Stimulated activated CD4-positive, alpha-beta T cell treated with anti-CD3 and anti-CD28 coated beads, Interleukin-15, amount 100 ng/mL, for 48 hours (primary cell): ENCODE results near the gene SEZ6L2.
"Not testable (repeated sequence)": the region's sequence is repeated elsewhere in the genome, so short reads cannot be mapped to it uniquely, and the experiment has no call there.

Experiments
- DNase-seq, 2 donors: peaks; one replicate each; pipeline ENCODE4 v3.0.0-alpha.2; 2020; ENCODE audit warnings: low read depth in 2 of 2

SEZ6L2 gene

DNA sequence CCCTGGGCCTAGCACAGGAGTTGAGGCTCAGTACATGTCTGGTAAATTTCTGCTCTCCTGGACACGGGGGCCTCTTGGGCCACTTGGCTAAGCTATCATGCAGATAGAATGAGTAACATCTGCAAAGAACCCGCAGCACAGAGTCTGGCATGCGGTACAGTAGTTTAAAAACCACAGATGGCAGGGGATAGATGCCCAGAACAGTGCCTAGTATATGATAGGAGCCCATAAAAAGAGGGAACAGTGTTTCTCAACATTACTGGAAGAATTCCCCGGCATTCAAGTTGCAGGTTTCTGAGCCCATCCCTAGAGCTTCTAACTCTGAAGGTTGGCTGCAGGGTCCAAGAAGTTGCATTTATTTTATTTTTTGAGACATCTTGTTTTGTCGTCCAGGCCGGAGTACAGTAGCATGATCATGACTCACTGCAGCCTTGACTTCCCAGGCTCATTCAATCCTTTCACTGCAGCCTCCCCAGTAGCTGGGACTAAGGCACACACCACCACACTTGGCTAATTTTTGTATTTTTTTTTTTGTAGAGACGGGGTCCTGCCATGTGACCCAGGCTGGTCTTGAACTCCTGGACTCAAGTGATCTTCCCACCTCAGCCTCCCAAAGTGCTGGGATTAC is 42.1 kb downstream of the SEZ6L2 start:
- no peak for DNase-seq

DNA sequence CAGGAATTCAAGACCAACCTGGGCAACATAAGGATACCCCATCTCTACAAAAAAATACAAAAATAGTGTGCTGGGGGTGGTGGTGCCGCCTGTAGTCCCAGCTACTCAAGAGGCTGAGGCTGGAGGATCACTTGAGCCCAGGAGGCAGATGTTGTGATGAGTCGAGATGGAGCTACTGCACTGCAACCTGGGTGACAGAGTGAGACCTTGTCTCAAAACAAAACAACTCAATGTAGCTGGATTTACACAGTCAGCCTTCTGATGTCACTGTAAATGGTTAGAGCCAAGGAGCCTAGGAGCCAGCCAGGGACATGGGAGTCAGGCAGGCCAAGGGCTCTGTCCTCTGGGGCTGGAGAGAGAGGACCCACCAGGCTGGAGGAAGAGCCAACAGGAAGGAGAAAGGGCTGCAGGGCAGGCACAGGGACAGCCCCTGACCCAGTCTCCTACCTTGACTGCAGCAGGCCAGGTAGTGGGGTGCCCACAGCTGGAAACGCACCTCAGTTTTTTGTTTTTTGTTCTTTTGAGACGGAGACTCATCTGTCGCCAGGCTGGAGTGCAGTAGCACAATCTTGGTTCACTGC is 44.7 kb downstream of the SEZ6L2 start:
- no peak for DNase-seq

DNA sequence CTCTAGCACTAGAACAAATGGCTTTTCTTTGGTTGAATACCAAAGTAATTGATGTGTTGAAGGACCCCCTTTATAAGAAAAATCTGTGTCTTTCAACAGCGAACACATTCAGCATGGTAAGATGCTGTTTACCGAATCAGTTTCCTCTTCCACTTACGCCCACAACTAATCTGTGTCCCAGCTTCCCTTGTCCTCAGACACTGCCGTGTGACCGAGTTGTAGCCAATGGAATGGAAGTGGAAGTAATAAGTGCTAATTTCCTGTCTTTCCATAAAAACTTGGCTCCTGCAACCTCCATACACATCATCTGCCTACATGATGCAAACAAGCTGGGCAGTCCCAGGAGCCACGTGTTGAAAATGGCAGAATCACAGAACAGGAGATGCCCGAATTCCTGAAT is 46.7 kb downstream of the SEZ6L2 start:
- DNase-seq = no peak

DNA sequence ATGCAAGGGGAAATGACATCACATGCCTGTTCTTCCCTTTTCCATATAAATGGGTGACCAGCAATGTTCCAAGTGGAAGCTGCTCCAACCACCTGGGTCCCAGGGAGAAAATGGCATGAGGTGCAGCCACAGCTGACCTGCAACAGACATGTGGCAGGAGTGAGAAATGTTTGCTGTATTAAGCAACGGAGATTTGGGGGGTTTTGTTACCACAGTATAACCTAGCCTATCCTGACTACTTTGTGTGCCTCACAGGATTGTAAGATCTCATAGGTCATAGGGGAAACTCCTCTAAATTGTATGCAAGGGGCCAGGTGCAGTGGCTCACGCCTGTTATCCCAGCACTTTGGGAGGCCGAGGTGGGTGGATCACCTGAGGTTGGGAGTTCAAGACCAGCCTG is 48.4 kb downstream of the SEZ6L2 start:
- DNase-seq = no peak

DNA sequence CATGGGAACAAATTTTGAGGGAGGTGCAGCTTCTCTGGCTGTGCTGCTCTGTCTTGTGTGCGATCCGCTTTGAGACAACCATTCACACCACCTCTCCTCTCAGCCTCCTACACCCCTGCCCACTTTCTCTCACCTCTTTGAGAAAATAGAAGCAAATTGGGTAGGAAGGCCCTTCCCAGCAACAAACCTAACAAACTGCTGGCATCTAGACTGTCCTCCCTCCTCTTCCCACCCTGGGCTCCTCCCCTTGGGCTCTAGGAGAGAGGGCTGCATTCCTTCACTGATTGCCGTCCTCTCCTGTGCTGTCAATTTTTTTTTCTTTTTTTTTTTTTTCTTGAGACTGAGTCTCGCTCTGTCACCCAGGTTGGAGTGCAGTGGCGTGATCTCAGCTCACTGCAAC is 49.8 kb downstream of the SEZ6L2 start:
- DNase-seq = no peak

DNA sequence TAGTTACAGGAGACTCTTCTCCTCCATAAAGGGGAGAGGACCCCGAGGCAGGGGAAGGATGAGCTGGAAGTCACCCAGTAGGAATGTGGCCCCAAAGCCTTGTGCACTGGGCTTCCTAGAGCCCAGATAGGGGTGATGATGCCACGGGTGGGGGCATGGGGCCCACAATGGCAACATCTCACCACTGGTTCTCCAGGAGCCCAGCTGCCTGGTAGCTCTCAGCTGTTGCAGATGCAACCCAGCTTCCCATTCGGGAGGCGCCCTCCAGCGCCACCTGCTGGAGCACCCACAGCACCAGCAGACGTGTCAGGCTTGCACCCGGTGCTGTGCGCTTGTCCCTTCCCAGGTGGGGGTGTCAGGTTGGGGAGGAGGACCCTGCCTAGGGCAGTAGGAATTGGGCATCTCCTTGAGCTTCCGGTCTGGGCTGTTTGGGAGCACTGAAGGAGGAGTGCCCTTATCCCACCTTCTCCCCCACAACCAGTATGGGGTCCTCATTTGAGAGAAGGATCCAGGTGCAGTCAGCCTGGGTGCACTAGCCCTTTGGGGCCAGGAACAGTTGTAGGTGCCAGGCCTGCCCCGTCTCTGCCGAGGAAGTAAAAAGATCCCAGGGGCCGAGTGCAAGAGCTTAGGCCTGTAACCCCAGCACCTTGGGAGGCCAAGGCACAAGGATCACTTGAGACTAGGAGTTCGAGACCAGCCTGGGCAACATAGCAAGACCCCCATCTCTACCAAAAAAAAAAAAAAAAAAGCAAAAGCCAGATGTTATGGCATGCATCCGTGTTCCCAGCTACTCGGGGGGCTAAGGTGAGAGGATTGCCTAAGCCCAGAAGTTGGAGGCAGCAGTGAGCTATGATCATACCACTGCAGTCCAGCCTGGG is 50.7 kb downstream of the SEZ6L2 start:
- DNase-seq = peak; percentile 72 to 80

DNA sequence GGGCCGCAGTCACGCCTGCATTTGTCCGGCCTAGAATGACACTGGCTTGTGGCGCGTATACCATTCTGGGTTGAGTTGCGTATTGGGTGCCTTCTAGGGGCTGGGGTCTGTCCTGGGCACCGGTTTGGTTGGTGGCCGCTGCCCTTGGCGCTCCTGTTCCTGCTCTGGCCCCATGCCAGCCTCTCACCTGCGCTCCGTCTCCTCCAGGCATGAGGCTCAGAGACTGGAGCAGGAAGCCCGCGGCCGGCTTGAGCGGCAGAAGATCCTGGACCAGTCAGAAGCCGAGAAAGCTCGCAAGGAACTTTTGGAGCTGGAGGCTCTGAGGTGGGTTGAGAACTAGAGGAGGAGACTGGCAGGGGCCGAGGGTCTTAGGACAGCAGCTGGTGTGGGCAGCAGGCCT is 53.7 kb downstream of the SEZ6L2 start:
- no peak for DNase-seq

DNA sequence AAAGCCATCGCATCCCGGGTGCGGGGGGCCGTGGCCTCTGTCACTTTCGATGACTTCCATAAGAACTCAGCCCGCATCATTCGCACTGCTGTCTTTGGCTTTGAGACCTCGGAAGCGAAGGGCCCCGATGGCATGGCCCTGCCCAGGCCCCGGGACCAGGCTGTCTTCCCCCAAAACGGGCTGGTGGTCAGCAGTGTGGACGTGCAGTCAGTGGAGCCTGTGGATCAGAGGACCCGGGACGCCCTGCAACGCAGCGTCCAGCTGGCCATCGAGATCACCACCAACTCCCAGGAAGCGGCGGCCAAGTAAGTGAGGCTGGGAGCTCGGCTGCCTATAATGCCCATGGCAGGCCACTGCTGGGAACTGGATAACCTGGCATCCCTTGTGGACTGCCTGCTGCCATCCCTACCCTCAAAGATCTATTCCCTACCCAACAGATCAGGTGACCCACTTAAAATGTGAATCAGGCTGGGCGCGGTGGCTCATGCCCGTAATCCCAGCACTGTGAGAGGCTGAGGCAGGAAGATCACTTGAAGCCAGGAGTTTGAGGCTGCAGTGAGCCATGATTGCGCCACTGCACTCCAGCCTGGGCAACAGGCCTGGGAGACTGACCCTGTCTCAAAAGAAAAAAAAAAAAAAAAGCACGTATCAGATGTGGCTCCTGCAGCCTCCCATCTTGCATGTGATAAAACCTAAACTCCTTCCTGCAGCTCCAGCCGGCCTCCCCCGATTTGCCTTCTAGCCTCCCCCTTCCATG is 54.6 kb downstream of the SEZ6L2 start:
- no peak for DNase-seq

DNA sequence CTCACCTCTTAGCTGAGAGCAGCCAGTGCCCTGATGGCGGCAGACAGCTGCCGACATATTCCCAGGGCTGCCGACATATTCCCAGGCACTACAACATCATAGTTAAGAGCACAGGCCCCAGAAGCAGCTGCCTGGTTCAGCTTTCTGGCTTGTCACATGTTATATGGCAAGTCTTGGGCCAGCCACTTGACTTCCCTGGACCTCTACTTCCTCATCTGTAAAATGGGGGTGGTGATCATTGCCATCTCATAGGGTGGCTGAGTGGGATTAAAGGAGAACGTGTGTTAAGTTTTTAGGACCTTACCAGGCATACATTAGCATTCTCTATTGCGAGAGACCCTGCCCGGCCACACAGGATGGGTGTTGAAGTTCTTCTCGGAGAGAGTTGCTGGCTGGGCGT is 55.4 kb downstream of the SEZ6L2 start:
- no peak for DNase-seq

DNA sequence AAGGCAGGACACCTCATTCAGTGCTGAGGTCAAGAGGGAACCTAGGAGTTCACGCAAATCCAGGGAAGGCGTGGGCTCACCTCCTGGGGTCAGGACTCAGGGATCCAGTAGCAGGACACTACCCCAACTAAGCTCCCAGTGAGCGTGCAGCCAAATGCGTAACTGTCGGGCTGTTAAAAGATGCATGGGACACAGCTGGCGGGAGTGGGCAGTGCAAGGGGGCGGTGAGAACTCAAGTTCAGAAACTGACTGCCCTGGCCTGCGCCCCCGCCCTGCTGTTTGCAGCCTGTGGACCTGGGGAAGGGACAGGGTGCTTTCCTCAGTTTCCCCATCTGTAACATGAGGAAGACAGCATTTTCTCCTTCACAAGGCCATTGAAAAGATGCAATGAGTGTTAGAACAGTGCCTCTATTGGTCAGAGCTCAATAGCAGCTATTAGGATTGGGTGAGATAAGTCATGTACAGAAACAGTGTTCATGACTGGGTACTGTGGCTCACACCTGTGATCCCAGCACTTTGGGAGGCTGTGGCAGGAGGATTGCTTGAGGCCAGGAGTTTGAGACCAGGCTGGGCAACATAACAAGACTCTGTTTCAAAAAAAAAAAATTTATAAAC is 56.5 kb downstream of the SEZ6L2 start:
- DNase-seq = no peak

DNA sequence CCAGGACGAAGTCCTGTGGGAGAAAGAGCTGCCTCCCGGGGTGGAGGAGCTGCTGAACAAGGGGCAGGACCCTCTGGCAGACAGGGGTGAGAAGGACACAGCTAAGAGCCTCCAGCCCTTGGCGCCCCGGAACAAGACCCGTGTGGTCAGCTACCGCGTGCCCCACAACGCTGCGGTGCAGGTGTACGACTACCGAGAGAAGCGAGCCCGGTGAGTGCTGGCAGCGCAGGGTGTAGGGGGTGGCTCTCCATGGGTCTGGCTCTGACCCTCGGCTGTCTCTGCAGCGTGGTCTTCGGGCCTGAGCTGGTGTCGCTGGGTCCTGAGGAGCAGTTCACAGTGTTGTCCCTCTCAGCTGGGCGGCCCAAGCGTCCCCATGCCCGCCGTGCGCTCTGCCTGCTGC is 57.7 kb downstream of the SEZ6L2 start:
- DNase-seq = no peak

DNA sequence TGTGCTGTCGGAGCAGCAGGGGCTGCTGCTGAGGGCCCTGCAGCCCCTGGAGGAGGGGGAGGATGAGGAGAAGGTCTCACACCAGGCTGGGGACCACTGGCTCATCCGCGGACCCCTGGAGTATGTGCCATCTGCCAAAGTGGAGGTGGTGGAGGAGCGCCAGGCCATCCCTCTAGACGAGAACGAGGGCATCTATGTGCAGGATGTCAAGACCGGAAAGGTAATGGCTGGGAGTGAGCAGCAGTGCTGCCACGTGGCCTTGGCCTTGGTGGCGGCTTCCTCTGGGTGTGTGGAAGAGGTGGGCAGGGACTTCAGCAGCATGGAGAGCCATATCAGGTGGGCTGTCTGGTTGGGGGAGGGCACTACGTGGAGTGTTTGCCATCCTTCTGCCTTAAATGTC is 59.1 kb downstream of the SEZ6L2 start:
- DNase-seq = no peak

DNA sequence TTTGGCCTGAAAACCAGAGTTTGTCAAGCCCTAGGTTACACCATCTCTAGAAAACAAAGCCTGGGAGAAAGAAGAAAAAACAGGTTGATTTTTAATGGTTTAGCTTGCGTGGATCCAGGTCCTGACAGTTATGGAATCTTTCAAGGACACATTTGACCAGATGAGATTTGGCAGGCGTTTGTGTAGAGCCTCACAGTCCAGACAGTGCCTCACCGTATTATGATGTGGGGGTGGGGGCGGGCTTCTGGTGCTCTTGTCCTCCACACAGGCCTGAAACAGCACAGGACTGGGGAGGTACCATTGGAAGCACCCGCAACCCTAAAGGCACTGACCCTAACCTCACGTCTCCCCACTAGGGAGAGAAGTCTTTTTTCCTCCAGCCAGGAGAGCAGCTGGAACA is 59.5 kb downstream of the SEZ6L2 start:
- DNase-seq = no peak

DNA sequence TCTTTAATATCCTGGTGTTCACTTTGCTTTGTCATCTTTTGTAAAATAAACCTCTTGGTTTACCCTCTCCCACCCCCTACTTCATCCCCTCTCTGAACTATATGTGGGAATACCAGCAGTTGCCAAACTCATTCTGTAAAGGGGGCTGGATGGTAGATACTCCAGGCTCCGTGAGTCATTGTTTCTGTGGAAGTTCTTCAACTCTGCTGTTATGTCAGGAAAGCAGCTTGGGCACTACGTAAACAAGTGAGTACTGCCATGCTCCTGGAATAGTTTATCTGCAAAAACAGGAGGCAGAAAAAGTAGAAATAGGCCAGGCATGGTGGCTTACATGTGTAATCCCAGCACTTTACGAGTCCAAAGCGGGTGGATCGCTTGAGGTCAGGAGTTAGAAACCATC is 61.5 kb downstream of the SEZ6L2 start:
- no peak for DNase-seq

DNA sequence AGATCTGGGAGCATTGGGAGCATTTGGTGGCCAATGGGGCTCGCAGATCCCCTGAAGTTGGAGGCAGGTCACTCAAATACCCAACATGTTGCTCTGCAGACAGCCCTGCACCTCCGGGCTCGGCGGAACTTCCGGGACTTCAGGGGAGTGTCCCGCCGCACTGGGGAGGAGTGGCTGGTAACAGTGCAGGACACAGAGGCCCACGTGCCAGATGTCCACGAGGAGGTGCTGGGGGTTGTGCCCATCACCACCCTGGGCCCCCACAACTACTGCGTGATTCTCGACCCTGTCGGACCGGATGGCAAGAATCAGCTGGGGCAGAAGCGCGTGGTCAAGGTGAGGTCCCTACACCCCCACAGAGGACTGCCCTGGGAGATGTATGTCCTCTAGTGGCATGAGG is 62.7 kb downstream of the SEZ6L2 start:
- no peak for DNase-seq

DNA sequence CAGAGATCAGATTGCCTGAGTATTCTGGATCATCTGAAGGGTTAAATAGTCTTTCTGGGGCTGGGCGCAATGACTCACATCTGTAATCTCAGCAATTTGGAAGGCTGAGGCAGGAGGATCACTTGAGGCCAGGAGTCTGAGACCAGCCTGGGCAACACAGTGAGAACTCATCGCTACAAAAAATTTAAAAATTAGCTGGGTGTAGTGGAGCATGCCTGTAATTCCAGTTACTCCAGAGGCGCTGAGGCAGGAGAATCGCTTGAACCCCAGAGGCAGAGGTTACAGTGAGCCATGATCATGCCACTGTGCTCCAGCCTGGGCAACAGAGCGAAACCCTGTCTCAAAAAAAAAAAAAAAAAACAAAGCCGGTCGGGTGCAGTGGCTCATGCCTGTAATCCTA is 63.4 kb downstream of the SEZ6L2 start:
- no peak for DNase-seq

DNA sequence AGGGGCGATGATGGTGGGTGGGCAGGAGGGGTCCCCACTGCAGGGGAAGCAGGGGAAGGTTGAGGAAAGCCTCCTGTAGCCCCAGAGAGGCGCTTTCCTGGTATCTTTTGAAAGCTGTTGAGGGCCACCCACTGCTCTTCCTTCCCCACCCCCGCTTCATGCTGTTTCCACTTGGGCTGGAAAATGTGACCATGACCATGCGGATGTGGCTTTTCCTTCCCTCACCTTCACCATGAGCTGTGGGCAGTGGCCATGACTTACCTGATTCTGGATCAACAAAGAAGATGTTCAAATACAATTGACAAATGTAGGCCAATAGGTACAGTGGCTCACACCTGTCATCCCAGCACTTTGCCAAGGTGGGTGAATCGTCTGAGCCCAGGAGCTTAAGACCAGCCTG is 65.3 kb downstream of the SEZ6L2 start:
- no peak for DNase-seq

DNA sequence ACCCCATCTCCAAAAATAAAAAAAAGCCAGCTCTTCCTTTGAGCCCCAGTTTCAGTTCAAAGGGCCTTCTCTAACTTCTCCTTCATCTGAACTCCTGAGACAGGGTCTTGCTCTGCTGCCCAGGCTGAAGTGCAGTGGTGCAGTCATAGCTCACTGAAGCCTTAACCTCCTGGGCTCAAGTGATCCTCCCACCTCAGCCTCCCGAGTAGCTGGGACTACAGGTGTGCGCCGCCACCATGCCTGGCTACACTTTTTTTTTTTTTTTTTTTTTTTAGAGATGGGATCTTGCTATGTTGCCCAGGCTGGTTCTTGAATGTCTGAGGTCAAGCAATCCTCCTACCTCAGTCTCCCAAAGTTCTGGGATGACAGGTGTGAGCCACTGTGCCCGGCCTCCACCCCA is 66.1 kb downstream of the SEZ6L2 start:
- not testable (repeated sequence) for DNase-seq

DNA sequence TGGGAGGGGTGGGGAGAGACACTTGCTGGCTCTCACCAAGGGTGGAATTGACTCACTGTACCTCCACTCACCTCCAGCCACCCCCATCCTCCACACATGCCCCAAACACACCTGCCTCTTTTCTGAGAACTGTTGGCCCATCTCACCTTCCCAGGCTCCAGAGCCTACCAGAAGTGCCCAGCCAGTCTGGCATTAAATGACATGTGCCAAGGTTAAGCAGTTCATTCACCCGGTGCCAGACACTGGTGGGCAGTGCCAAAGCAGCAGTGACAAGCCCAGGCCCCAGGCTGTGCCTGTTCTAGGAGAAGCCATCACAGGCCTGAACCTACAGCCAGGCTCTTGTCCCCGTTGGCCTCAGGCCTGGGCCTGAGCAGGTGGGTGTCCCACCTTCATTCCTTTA is 67.9 kb downstream of the SEZ6L2 start:
- DNase-seq = no peak

DNA sequence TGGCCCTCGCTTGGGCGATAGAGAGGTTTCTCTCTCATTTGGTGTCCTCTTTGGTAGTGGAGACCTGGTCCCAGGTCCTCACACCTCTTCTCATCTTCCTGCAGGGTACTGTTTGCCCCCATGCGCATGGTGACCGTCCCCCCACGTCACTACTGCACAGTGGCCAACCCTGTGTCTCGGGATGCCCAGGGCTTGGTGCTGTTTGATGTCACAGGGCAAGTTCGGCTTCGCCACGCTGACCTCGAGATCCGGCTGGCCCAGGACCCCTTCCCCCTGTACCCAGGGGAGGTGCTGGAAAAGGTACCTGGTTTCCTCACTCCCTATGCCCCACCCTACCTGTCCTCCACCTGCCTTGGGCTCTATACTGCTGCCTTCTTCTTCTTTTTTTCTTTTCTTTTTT is 68.6 kb downstream of the SEZ6L2 start:
- no peak for DNase-seq

DNA sequence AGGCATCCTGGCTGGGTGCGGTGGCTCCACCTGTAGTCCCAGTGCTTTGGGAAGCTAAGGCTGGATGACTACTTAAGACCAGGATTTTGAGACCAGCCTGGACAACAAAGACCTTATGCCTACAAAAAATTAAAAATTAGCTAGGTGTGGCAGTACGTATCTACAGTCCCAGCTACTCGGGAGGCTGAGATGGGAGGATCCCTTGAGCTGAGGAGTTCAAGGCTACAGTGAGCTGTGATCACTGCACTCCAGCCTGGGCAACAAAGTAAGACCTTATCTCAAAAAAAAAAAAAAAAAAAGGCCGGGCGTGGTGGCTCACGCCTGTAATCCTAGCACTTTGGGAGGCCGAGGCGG is 73.0 kb downstream of the SEZ6L2 start:
- DNase-seq = no peak
